ENCODE results near the gene MYL12A. TPM values are rescaled to one million over a fixed set of nuclear protein-coding genes. Genes with fewer than 3 reads are reported as not detected.

The MYL12A gene
- total RNA-seq, 2 donors from 2014 or later, result 919 to 945 TPM

DNA sequence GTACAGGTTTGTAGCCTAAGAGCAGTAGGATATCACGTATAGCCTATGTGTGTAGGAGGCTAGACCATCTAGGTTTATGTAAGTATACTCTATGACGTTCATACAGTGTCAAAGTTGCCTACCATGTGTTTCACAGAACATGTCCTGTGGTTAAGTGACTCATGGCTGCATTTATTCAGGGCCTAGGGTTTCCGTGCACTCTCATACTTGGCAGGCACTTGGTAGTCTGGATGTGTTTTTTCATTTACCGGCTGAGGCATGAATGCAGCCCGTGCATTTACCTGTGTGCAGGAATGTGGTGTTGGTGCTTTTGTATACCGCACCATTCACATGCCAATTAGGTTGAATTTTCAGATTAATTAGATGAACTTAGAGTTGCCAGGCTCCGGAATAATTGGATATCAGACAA, 57.8 kb downstream of the MYL12A start:
- ATAC-seq, result peak in 1 of 2 donors; percentile 51
- intact Hi-C loops (cut with DNase I), result no loop called here
- no peak for DNase-seq

Other genes starting within 250 kb of the MYL12A start
- 10 to 100 TPM; 15.2 to 16.4 TPM for gene LPIN2, start 234.7 kb upstream of the MYL12A start, total RNA-seq
- gene MYOM1, start 27.8 kb upstream of the MYL12A start, total RNA-seq, result 100 to 1,000 TPM; 263 to 351 TPM
- 100 to 1,000 TPM; 161 to 230 TPM for gene MYL12B, start 14.3 kb downstream of the MYL12A start, total RNA-seq
- gene TGIF1, start 202.4 kb downstream of the MYL12A start, total RNA-seq, result 10 to 100 TPM; 12.0 to 22.9 TPM